H1 (cell line): ENCODE data around the gene CDC42EP5. TPM values are rescaled to one million over a fixed set of nuclear protein-coding genes. Genes with fewer than 3 reads are reported as not detected.

Experiments used
- CTCF ChIA-PET: fragments of 300-600 bp; sonication (Branson Sonifier 250); formaldehyde crosslinking; loops from one replicate; lab custom pipeline; 2021; ENCODE audit not compliant: partially characterized antibody; lab: Charles Lee
- POLR2A ChIA-PET: fragments of 300-600 bp; sonication (Branson Sonifier 250); formaldehyde crosslinking; loops from one replicate; lab custom pipeline; 2021; ENCODE audit warnings: inconsistent platforms; ENCODE audit not compliant: partially characterized antibody; lab: Charles Lee
- DNase-seq, 2 experiments: peaks; one replicate each; pipeline versions ENCODE4 v3.0.0 to v3.0.0-alpha.2; 2010 to 2022; ENCODE audit warnings: low spot score in 2 of 2, low read depth in 1 of 2, mixed read lengths in 1 of 2
- FAIRE-seq: peaks from 2 replicates; lab custom pipeline; 2011; peaks lifted over from hg19 to GRCh38; lab: Jason Lieb, UNC
- H2AFZ ChIP-seq: 2 replicates; pipeline ENCODE4 v1.8.1; 2012; ENCODE audit warnings: low read length, inconsistent platforms
- H2AK5ac ChIP-seq: 2 replicates; pipeline ENCODE4 v1.6.1; 2013; ENCODE audit warnings: low read depth, low read length
- H2BK120ac ChIP-seq: replicated peaks from 2 replicates; pipeline ENCODE3; 2013; ENCODE audit warnings: low read depth, low read length, inconsistent platforms
- H2BK12ac ChIP-seq: 2 replicates; pipeline ENCODE4 v1.6.1; 2013; ENCODE audit warnings: low read depth, low read length
- H2BK15ac ChIP-seq: 2 replicates; pipeline ENCODE4 v1.6.1; 2013; ENCODE audit warnings: low read length
- H2BK20ac ChIP-seq: 2 replicates; pipeline ENCODE4 v1.6.1; 2013; ENCODE audit warnings: low read length
- H2BK5ac ChIP-seq: 2 replicates; pipeline ENCODE4 v1.6.1; 2013; ENCODE audit warnings: low read depth, low read length
- H3K14ac ChIP-seq: 2 replicates; pipeline ENCODE4 v1.6.1; 2013; ENCODE audit warnings: inconsistent platforms; ENCODE audit not compliant: insufficient read length
- H3K18ac ChIP-seq: 2 replicates; pipeline ENCODE4 v1.6.1; 2013; ENCODE audit warnings: low read length; ENCODE audit errors: extremely low read depth
- H3K23ac ChIP-seq: 2 replicates; pipeline ENCODE4 v1.6.1; 2013; ENCODE audit warnings: inconsistent platforms; ENCODE audit not compliant: insufficient read length
- H3K23me2 ChIP-seq: 2 replicates; pipeline ENCODE4 v1.6.1; 2013; ENCODE audit warnings: low read depth, low read length
- H3K27ac ChIP-seq: 2 replicates; pipeline ENCODE4 v1.6.1; 2011; ENCODE audit warnings: low read depth, low read length, inconsistent platforms
- H3K27me3 ChIP-seq, 4 experiments: replicated peaks in 1 of 4; 1 replicate in 1 of 4; 2 replicates in 3 of 4; pipeline versions ENCODE4 v1.6.1 to v1.8.1; 2011 to 2013; ENCODE audit warnings: low read length in 3 of 4, mild to moderate bottlenecking in 3 of 4, inconsistent platforms in 2 of 4, mixed read lengths in 2 of 4, moderate library complexity in 1 of 4; ENCODE audit not compliant: control insufficient read depth in 3 of 4, insufficient read depth in 3 of 4; ENCODE audit errors: extremely low read depth in 1 of 4
- H3K36me3 ChIP-seq, 4 experiments: 2 replicates each; pipeline versions ENCODE4 v1.6.1 to v1.8.1; 2011 to 2013; ENCODE audit warnings: mild to moderate bottlenecking in 4 of 4, low read length in 3 of 4, moderate library complexity in 2 of 4, control low read depth in 1 of 4, inconsistent platforms in 1 of 4; ENCODE audit not compliant: insufficient read depth in 4 of 4, control insufficient read depth in 2 of 4
- H3K4ac ChIP-seq: replicated peaks from 2 replicates; pipeline ENCODE3; 2013; ENCODE audit warnings: low read length, low read depth, mixed read lengths, inconsistent platforms; ENCODE audit not compliant: insufficient read length
- H3K4me1 ChIP-seq, 4 experiments: replicated peaks in 1 of 4; 1 replicate in 1 of 4; 2 replicates in 3 of 4; pipeline versions ENCODE4 v1.6.1 to v1.8.1; 2011 to 2013; ENCODE audit warnings: low read length in 3 of 4, inconsistent platforms in 2 of 4, mixed read lengths in 1 of 4; ENCODE audit not compliant: insufficient read depth in 4 of 4, control insufficient read depth in 3 of 4
- H3K4me2 ChIP-seq, 2 experiments: 2 replicates each; pipeline versions ENCODE4 v1.6.1 to v1.8.1; 2011 to 2013; ENCODE audit warnings: low read depth in 2 of 2, low read length in 2 of 2, control low read depth in 1 of 2, inconsistent platforms in 1 of 2, mild to moderate bottlenecking in 1 of 2; ENCODE audit not compliant: insufficient read depth in 1 of 2
- H3K4me3 ChIP-seq, 4 experiments: fragments of 200-600, 300-600 bp in 1 of 4; sonication (generic), shearing (Covaris generic), sonication (Bioruptor Twin) in 1 of 4; 2 replicates each; pipeline versions ENCODE4 v1.5.1 to v1.8.1; 2011 to 2016; ENCODE audit warnings: low read length in 4 of 4, low read depth in 3 of 4, control low read depth in 2 of 4, inconsistent platforms in 2 of 4, mild to moderate bottlenecking in 2 of 4, mixed read lengths in 1 of 4, moderate library complexity in 1 of 4; ENCODE audit not compliant: insufficient read depth in 2 of 4; ENCODE audit errors: extremely low read depth in 1 of 4
- H3K56ac ChIP-seq: replicated peaks from 2 replicates; pipeline ENCODE3; 2013; ENCODE audit warnings: low read depth, mild to moderate bottlenecking, mixed read lengths, low read length, inconsistent platforms; ENCODE audit not compliant: insufficient read length
- H3K79me1 ChIP-seq: 2 replicates; pipeline ENCODE4 v1.6.1; 2013; ENCODE audit warnings: low read depth, low read length, control low read depth
- H3K79me2 ChIP-seq, 2 experiments: 2 replicates each; pipeline versions ENCODE4 v1.6.1 to v1.8.1; 2012 to 2013; ENCODE audit warnings: low read length in 2 of 2, mild to moderate bottlenecking in 2 of 2, inconsistent platforms in 1 of 2; ENCODE audit not compliant: insufficient read depth in 2 of 2, control insufficient read depth in 1 of 2
- H3K9ac ChIP-seq, 4 experiments: replicated peaks in 1 of 4; 1 replicate in 1 of 4; 2 replicates in 3 of 4; pipeline versions ENCODE4 v1.6.1 to v1.8.1; 2011 to 2013; ENCODE audit warnings: low read depth in 3 of 4, low read length in 3 of 4, control low read depth in 2 of 4, mild to moderate bottlenecking in 2 of 4, moderate library complexity in 2 of 4, inconsistent platforms in 1 of 4; ENCODE audit errors: extremely low read depth in 1 of 4
- H3K9me3 ChIP-seq, 2 experiments: 2 replicates each; pipeline versions ENCODE4 v1.6.1 to v1.8.1; 2012 to 2013; ENCODE audit warnings: mild to moderate bottlenecking in 2 of 2, moderate library complexity in 2 of 2, control low read depth in 1 of 2, inconsistent platforms in 1 of 2, low read depth in 1 of 2, low read length in 1 of 2, mixed read lengths in 1 of 2; ENCODE audit not compliant: insufficient read depth in 2 of 2
- H4K20me1 ChIP-seq, 2 experiments: replicated peaks in 1 of 2; 2 replicates each; pipeline versions ENCODE3 to v1.8.1; 2011 to 2013; ENCODE audit warnings: inconsistent platforms in 2 of 2, low read length in 2 of 2, mild to moderate bottlenecking in 1 of 2; ENCODE audit not compliant: insufficient read depth in 2 of 2, control insufficient read depth in 1 of 2
- H4K5ac ChIP-seq: 2 replicates; pipeline ENCODE4 v1.6.1; 2013; ENCODE audit warnings: low read length, low read depth, mixed read lengths, inconsistent platforms; ENCODE audit not compliant: insufficient read length
- H4K8ac ChIP-seq: 2 replicates; pipeline ENCODE4 v1.8.0; 2013; ENCODE audit warnings: mild to moderate bottlenecking, moderate library complexity, low read length, inconsistent platforms; ENCODE audit not compliant: insufficient read depth; ENCODE audit errors: extremely low read depth
- H4K91ac ChIP-seq: replicated peaks from 2 replicates; pipeline ENCODE3; 2013; ENCODE audit warnings: low read length, mixed read lengths, inconsistent platforms; ENCODE audit not compliant: insufficient read length
- HDAC6 ChIP-seq: IDR thresholded peaks from one replicate; pipeline ENCODE4 v1.7.1; 2012; ENCODE audit warnings: low read depth, mild to moderate bottlenecking, inconsistent platforms, low read length, moderate library complexity
- WGBS, 2 experiments: shearing (Covaris generic) in 1 of 2; methylation state at CpG; one replicate each; pipeline versions ENCODE4 v1.1.6 to v1.1.7; 2013 to 2015; ENCODE audit warnings: low lambda C conversion rate in 2 of 2, mixed read lengths in 2 of 2, inconsistent platforms in 1 of 2, low coverage in 1 of 2, missing lambda C conversion rate in 1 of 2; ENCODE audit not compliant: insufficient replicate concordance in 2 of 2, insufficient coverage in 1 of 2, insufficient read length in 1 of 2; ENCODE audit errors: extremely low coverage in 1 of 2, missing lambda C conversion rate in 1 of 2; 5-methylcytosine and 5-hydroxymethylcytosine counted together
- polyA plus RNA-seq, 7 experiments: library from polyadenylated mRNA; depleted of rRNA in 3 of 7; stranded (reverse) in 5 of 7; unstranded in 2 of 7; fragments of >200 nt in 5 of 7; fragments of 200-250 nt in 2 of 7; gene quantifications; 1 replicate in 5 of 7; 2 replicates in 1 of 7; 4 replicates in 1 of 7; pipeline versions ENCODE4 v1.2.1 to v1.2.3, GENCODE V29; 2011 to 2013; ENCODE audit warnings: missing spikeins in 2 of 7, mixed read lengths in 2 of 7
- total RNA-seq: library from RNA; stranded (reverse); fragmentation: NEBNext Ultra II Directional; extraction: Animal tissue kit (Norgen Biotek cat#: 25700); gene quantifications from 2 replicates; pipeline ENCODE4 v1.2.1, GENCODE V29; 2021

CDC42EP5 gene
- total and polyA plus RNA-seq, 2 of the 8 experiments (the other 6 are each of a cell fraction or from before 2014, with no cell fraction given) = 1.8 to 2.1 TPM

DNA sequence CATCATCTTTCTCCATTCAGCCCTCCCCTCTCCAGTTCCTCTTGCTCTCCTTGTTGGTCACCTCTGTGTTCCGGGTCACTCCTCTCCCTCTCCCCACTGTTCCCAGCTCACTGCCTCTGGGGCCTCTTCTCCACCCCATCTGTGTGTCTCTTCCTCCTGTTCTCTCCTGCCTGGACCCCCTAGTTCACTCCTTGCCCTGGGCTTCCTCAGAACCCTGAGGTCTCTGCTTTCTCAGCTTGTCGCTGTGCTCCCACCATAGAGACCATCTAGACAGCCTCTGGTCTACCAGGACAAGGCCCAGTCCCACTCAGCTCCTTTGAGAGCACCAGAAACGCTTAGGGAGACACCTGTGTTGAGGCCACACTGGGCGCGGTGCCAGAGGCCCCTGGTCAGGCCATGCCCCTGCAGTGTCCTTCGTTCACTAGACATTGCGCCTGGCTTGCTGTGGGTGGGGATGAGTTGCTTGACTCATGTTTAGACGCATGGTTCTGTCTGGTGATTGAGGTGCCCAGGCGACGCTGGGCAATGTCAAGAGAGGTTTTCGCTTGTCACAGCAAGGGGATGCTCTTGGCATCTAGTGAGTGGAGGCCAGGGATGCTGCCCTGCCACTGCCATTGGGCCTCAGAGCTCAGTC is 14.3 kb downstream of the CDC42EP5 start:
- H3K4ac ChIP-seq = no peak overlapping the region
- no peak overlapping the region for H3K14ac ChIP-seq
- peaks cover 0 to 8% (median 5%) of the 10 kb centered on the region in 4 experiments; a peak in 5 of 7 replicates for H3K4me1 ChIP-seq
- no peak overlapping the region for H3K4me2 ChIP-seq
- H2AFZ ChIP-seq = no peak overlapping the region
- no peak overlapping the region for H2BK20ac ChIP-seq
- FAIRE-seq (no peak), DNase-seq (no peak)
- no peak overlapping the region for H4K5ac ChIP-seq
- H3K27ac ChIP-seq = no peak overlapping the region
- H3K56ac ChIP-seq = no peak overlapping the region
- H3K9ac ChIP-seq = no peak overlapping the region
- no peak overlapping the region for H3K23ac ChIP-seq
- no peak overlapping the region for H2BK5ac ChIP-seq
- ChIA-PET CTCF (interaction anchor here (0.5 to 0.7 kb wide), 2 partner anchors 20 to 1168 kb away, joined by 3 to 5 read pairs; no protein-coding TSS in a partner anchor), POLR2A (interaction anchor here (1.0 to 6.7 kb wide), 8 partner anchors 8 to 622 kb away, joined by 3 to 129 read pairs (median 4); partner anchors contain the start of genes CDC42EP5 and LENG8)
- H3K23me2 ChIP-seq = peaks cover 4% of the 10 kb centered on the region; the same call in 1 of the 2 replicates
- no peak overlapping the region for H2BK120ac ChIP-seq
- peaks cover 10 to 46% of the 10 kb centered on the region in 2 experiments for H4K20me1 ChIP-seq
- H3K79me2 ChIP-seq = peaks cover 0 to 5% of the 10 kb centered on the region in 2 experiments; a peak in 1 of 4 replicates
- H2BK15ac ChIP-seq = no peak overlapping the region
- no peaks in the 10 kb centered on the region for H3K27me3 ChIP-seq
- H4K8ac ChIP-seq = no peak overlapping the region
- no peak overlapping the region for H2AK5ac ChIP-seq
- H3K9me3 ChIP-seq = no peaks in the 10 kb centered on the region
- no peak overlapping the region for H2BK12ac ChIP-seq
- peaks cover 18% of the 10 kb centered on the region for H3K79me1 ChIP-seq
- H3K4me3 ChIP-seq = no peak overlapping the region
- no peak for TF ChIP-seq HDAC6
- WGBS, 2 experiments = 98% methylated on average over 10 of the region's 11 CpGs; no CpG with 5 or more reads in 1 of the 2 experiments
- H3K18ac ChIP-seq = no peak overlapping the region
- no peak overlapping the region for H4K91ac ChIP-seq
- H3K36me3 ChIP-seq = peaks cover 35 to 63% (median 55%) of the 10 kb centered on the region in 4 experiments
